Neural progenitor cell (in vitro differentiated cells): ENCODE results near the gene NAA40. TPM values are rescaled to one million over a fixed set of nuclear protein-coding genes. Genes with fewer than 3 reads are reported as not detected.

Experiments
- DNase-seq: peaks from one replicate; pipeline ENCODE4 v3.0.0-alpha.2; 2016; ENCODE audit warnings: low spot score
- H2AFZ ChIP-seq: fragments of 200-600 bp; sonication (generic); replicated peaks from 2 replicates; pipeline ENCODE4 v1.6.1; 2016; ENCODE audit warnings: antibody characterized with exemption
- H3F3A ChIP-seq: fragments of 200-600 bp; sonication (generic); 2 replicates; pipeline ENCODE4 v1.6.1; 2016; ENCODE audit warnings: antibody characterized with exemption, low read depth
- H3K27ac ChIP-seq: fragments of 200-600 bp; sonication (generic); 2 replicates; pipeline ENCODE4 v1.5.1; 2016; ENCODE audit warnings: mild to moderate bottlenecking
- H3K27me3 ChIP-seq: fragments of 200-600 bp; sonication (generic); 2 replicates; pipeline ENCODE4 v1.6.1; 2016; ENCODE audit warnings: mild to moderate bottlenecking, moderate library complexity
- H3K36me3 ChIP-seq: fragments of 200-600 bp; sonication (generic); 2 replicates; pipeline ENCODE4 v1.5.1; 2016
- H3K4me1 ChIP-seq: fragments of 200-600 bp; sonication (generic); 2 replicates; pipeline ENCODE4 v1.6.1; 2016; ENCODE audit warnings: mixed run types
- H3K4me2 ChIP-seq: fragments of 200-600 bp; sonication (generic); 2 replicates; pipeline ENCODE4 v1.6.1; 2016
- H3K4me3 ChIP-seq: fragments of 200-600 bp; sonication (generic); 2 replicates; pipeline ENCODE4 v1.5.1; 2016
- H3K79me2 ChIP-seq: fragments of 200-600 bp; sonication (generic); 2 replicates; pipeline ENCODE4 v1.6.1; 2016; ENCODE audit warnings: low read depth
- H3K9ac ChIP-seq: fragments of 200-600 bp; sonication (generic); 2 replicates; pipeline ENCODE4 v1.6.1; 2016
- H3K9me3 ChIP-seq: fragments of 200-600 bp; sonication (generic); 2 replicates; pipeline ENCODE4 v1.5.1; 2016; ENCODE audit warnings: low read depth
- H4K20me1 ChIP-seq: fragments of 200-600 bp; sonication (generic); 2 replicates; pipeline ENCODE4 v1.6.1; 2016; ENCODE audit warnings: low read depth
- H3K27ac Mint-ChIP-seq: 3 replicates; pipeline ENCODE4 v1.8.0; 2021; ENCODE audit warnings: mixed read lengths
- H3K27me3 Mint-ChIP-seq: 2 replicates; pipeline ENCODE4 v1.8.0; 2022; ENCODE audit warnings: low read depth, mild to moderate bottlenecking, inconsistent platforms, moderate library complexity, mixed read lengths; ENCODE audit not compliant: insufficient read depth
- H3K36me3 Mint-ChIP-seq: 3 replicates; pipeline ENCODE4 v1.8.0; 2021; ENCODE audit warnings: mixed read lengths
- H3K4me1 Mint-ChIP-seq: 3 replicates; pipeline ENCODE4 v1.8.0; 2021; ENCODE audit warnings: mixed read lengths
- H3K4me3 Mint-ChIP-seq: 3 replicates; pipeline ENCODE4 v1.8.0; 2021; ENCODE audit warnings: mild to moderate bottlenecking, moderate library complexity, mixed read lengths
- H3K9me3 Mint-ChIP-seq: 3 replicates; pipeline ENCODE4 v1.8.0; 2020; ENCODE audit warnings: mixed read lengths
- CTCF ChIP-seq: fragments of 200-600 bp; sonication (generic); IDR thresholded peaks from 2 replicates; pipeline ENCODE4 v1.5.1; 2017; ENCODE audit warnings: antibody characterized with exemption, mild to moderate bottlenecking
- EZH2 ChIP-seq: fragments of 200-600 bp; sonication (generic); IDR thresholded peaks from 2 replicates; pipeline ENCODE4 v1.6.1; 2017; ENCODE audit warnings: antibody characterized with exemption, mild to moderate bottlenecking, moderate library complexity
- EZH2phosphoT487 ChIP-seq: fragments of 200-600 bp; sonication (generic); IDR thresholded peaks from 2 replicates; pipeline ENCODE4 v1.6.1; 2017; ENCODE audit warnings: antibody characterized with exemption
- total RNA-seq: library from RNA; depleted of rRNA; stranded (reverse); fragments of >200 nt; gene quantifications from 2 replicates; pipeline ENCODE4 v1.2.3, GENCODE V29; 2015; ENCODE audit warnings: low replicate concordance

Gene NAA40
- total RNA-seq, 1 donor from 2014 or later: 38.7 TPM

DNA sequence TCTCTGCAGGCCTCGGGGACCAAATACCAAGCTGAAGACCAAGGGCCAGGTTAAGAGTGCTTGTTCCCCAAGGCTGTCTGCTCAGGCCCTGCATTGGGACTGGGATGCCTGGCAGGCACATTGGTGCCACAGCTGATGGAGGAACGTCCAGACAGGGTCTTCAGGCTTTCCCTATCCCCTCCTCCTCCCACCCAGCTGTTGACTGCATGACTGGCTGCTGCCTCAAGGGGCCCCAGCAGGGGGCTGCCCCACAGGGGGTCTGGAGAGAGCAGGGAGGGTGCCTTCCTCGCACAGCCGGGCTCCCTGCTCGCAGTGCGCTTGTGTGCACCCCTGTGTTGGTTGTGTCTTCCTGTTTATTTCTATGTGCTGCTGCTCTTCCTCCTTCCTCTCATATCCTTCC, 31.7 kb upstream of the NAA40 start:
- peaks cover 51% of the 10 kb centered on the region for H4K20me1 ChIP-seq
- Mint-ChIP-seq H3K4me1 (peaks cover 42% of the 10 kb centered on the region), H3K36me3 (peaks cover 5% of the 10 kb centered on the region), H3K9me3 (no peaks in the 10 kb centered on the region), H3K27ac (peak overlapping the region; percentile 66), H3K4me3 (no peak overlapping the region), H3K27me3 (peaks cover 5% of the 10 kb centered on the region)
- H3K4me3 ChIP-seq: no peak overlapping the region
- peaks cover 48% of the 10 kb centered on the region for H3K4me1 ChIP-seq
- peaks cover 48% of the 10 kb centered on the region for H3F3A ChIP-seq
- no peak overlapping the region for H3K9ac ChIP-seq
- no peak overlapping the region for H2AFZ ChIP-seq
- no peaks in the 10 kb centered on the region for H3K27me3 ChIP-seq
- no peaks in the 10 kb centered on the region for H3K36me3 ChIP-seq
- no peaks in the 10 kb centered on the region for H3K79me2 ChIP-seq
- no peak for TF ChIP-seq EZH2phosphoT487
- no peak for TF ChIP-seq CTCF
- TF ChIP-seq EZH2: no peak
- no peak overlapping the region for H3K27ac ChIP-seq
- DNase-seq: no peak
- no peaks in the 10 kb centered on the region for H3K9me3 ChIP-seq
- no peak overlapping the region for H3K4me2 ChIP-seq

DNA sequence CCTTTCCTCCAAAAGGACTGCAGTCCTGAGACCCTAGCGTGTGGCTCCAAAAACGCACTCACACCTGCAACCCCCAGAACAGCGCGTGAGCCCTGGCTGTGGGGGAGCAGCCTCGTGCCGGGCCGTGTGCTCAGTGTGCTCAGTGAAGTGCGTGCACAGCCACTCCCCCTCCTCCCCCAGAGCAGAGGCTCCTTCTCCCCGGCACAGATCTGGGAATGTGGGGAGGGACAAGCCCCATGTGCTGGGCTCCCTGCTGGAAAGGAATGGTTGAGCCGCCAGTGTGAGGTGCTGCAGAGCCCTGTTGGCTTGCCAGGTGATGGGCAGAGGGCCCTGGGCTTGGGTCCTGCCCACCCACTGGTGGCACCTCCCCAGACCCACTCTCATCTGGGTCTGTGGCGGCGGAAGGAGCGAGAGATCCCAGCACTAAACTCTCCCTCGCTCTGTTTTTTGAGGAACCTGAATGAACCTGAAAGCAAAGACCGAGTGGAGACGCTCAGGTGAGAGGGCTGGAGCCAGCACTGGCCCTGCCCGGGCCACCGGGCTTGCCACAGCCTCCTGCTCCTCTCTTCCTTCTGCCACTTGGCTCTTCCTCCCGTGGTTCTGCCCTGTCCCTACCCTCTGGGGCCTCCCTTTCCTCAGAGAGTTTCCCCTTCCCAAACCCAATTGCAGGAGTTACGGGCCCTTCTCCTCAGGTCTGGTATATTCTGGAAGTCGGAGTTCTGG, 30.8 kb upstream of the NAA40 start:
- Histone ChIP-seq H3K27me3 (no peaks in the 10 kb centered on the region), H3K4me1 (peaks cover 56% of the 10 kb centered on the region), H3K9ac (peak overlapping the region; percentile 16), H3K27ac (peak overlapping the region; percentile 67), H3K9me3 (no peaks in the 10 kb centered on the region), H3K79me2 (peaks cover 9% of the 10 kb centered on the region), H3F3A (peaks cover 58% of the 10 kb centered on the region), H2AFZ (no peak overlapping the region), H4K20me1 (peaks cover 60% of the 10 kb centered on the region), H3K4me3 (no peak overlapping the region), H3K4me2 (no peak overlapping the region), H3K36me3 (no peaks in the 10 kb centered on the region)
- H3K27me3 Mint-ChIP-seq: peaks cover 5% of the 10 kb centered on the region
- no peak overlapping the region for H3K27ac Mint-ChIP-seq
- peak overlapping the region; percentile 35 for H3K4me3 Mint-ChIP-seq
- peaks cover 10% of the 10 kb centered on the region for H3K36me3 Mint-ChIP-seq
- no peaks in the 10 kb centered on the region for H3K9me3 Mint-ChIP-seq
- TF ChIP-seq EZH2 (no peak), EZH2phosphoT487 (no peak), CTCF (peak; percentile 36)
- peak; percentile 72 for DNase-seq
- H3K4me1 Mint-ChIP-seq: peaks cover 50% of the 10 kb centered on the region

- H4K20me1 ChIP-seq: peaks cover 69% of the 10 kb centered on the region
- Mint-ChIP-seq H3K4me3 (peak overlapping the region; percentile 43), H3K9me3 (no peaks in the 10 kb centered on the region), H3K4me1 (peaks cover 48% of the 10 kb centered on the region), H3K27me3 (peaks cover 5% of the 10 kb centered on the region), H3K36me3 (peaks cover 9% of the 10 kb centered on the region), H3K27ac (no peak overlapping the region)
- H3K4me1 ChIP-seq: peaks cover 56% of the 10 kb centered on the region
- peaks cover 66% of the 10 kb centered on the region for H3F3A ChIP-seq
- no peaks in the 10 kb centered on the region for H3K27me3 ChIP-seq
- peak overlapping the region; percentile 77 for H3K27ac ChIP-seq
- no peaks in the 10 kb centered on the region for H3K9me3 ChIP-seq
- H2AFZ ChIP-seq: no peak overlapping the region
- no peak overlapping the region for H3K4me3 ChIP-seq
- H3K9ac ChIP-seq: no peak overlapping the region
- no peak for DNase-seq
- TF ChIP-seq EZH2phosphoT487 (no peak), CTCF (no peak), EZH2 (no peak)
- H3K36me3 ChIP-seq: no peaks in the 10 kb centered on the region
- H3K4me2 ChIP-seq: peak overlapping the region; percentile 54
- peaks cover 17% of the 10 kb centered on the region for H3K79me2 ChIP-seq
These were observed 30.0 kb upstream of the NAA40 start for GRCh38 chr11:63908631-63909401.
